Chondrocyte (in vitro differentiated cells): ENCODE data around the gene ANKRD24. TPM values are rescaled to one million over a fixed set of nuclear protein-coding genes. Genes with fewer than 3 reads are reported as not detected.

ENCODE experiments used
- DNase-seq: peaks from one replicate; pipeline ENCODE4 v3.0.0; 2021; ENCODE audit warnings: mixed read lengths, low spot score
- H3K27ac Mint-ChIP-seq: one replicate; pipeline ENCODE4 v1.8.0; 2021; ENCODE audit warnings: mild to moderate bottlenecking, moderate library complexity, mixed read lengths; ENCODE audit not compliant: unreplicated experiment
- H3K27me3 Mint-ChIP-seq: 2 replicates; pipeline ENCODE4 v1.8.0; 2021; ENCODE audit warnings: low read depth, mixed read lengths
- H3K36me3 Mint-ChIP-seq: 2 replicates; pipeline ENCODE4 v1.8.0; 2021; ENCODE audit warnings: low read depth, mixed read lengths
- H3K4me1 Mint-ChIP-seq: 2 replicates; pipeline ENCODE4 v1.8.0; 2021; ENCODE audit warnings: low read depth, mild to moderate bottlenecking, mixed read lengths
- H3K4me3 Mint-ChIP-seq: one replicate; pipeline ENCODE4 v1.8.0; 2021; ENCODE audit warnings: mild to moderate bottlenecking, moderate library complexity, mixed read lengths; ENCODE audit not compliant: unreplicated experiment
- H3K9me3 Mint-ChIP-seq: 2 replicates; pipeline ENCODE4 v1.8.0; 2021; ENCODE audit warnings: low read depth, mixed read lengths
- CTCF ChIP-seq: fragments of 200-600 bp; sonication (generic); IDR thresholded peaks from 2 replicates; pipeline ENCODE4 v1.5.0; 2021; ENCODE audit warnings: antibody characterized with exemption, mild to moderate bottlenecking, moderate library complexity
- total RNA-seq: library from RNA; stranded (reverse); gene quantifications from 3 replicates; pipeline ENCODE4 v1.2.1, GENCODE V29; 2021

The ANKRD24 gene
- total RNA-seq, 1 donor from 2014 or later: 0.47 TPM

DNA sequence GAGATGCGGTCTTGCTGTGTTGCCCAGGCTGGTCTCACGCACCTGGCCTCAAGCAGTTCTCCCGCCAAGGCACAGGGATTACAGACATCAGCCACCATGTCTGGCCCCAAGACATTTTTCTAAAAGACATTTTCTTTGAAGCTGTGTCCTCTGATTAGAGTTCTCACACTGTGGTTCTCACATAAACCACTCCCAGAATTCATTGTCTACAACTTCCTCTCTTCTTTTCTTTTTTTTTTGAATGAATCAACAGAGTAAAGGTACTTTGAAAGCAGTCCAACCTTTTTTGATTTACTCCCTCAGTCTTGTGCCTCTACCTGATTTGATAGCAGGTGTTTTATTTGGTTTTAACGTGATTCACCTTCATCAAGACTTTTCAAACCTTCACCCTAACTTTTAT lies 82.3 kb downstream of the ANKRD24 start:
- peaks cover 18% of the 10 kb centered on the region for H3K36me3 Mint-ChIP-seq
- no peak overlapping the region for H3K27ac Mint-ChIP-seq
- H3K4me1 Mint-ChIP-seq: no peaks in the 10 kb centered on the region
- no peaks in the 10 kb centered on the region for H3K9me3 Mint-ChIP-seq
- H3K27me3 Mint-ChIP-seq: no peaks in the 10 kb centered on the region
- DNase-seq: no peak
- no peak overlapping the region for H3K4me3 Mint-ChIP-seq
- TF ChIP-seq CTCF: no peak

GRCh38 chr19:4266253-4267000 lies 83.9 kb downstream of the ANKRD24 start:
- no peak for TF ChIP-seq CTCF
- Mint-ChIP-seq H3K27me3 (no peaks in the 10 kb centered on the region), H3K4me3 (no peak overlapping the region), H3K9me3 (no peaks in the 10 kb centered on the region), H3K36me3 (peaks cover 15% of the 10 kb centered on the region), H3K4me1 (no peaks in the 10 kb centered on the region), H3K27ac (no peak overlapping the region)
- no peak for DNase-seq

- no peaks in the 10 kb centered on the region for H3K4me1 Mint-ChIP-seq
- TF ChIP-seq CTCF: peak; percentile 83
- no peaks in the 10 kb centered on the region for H3K9me3 Mint-ChIP-seq
- DNase-seq: no peak
- H3K27ac Mint-ChIP-seq: peak overlapping the region; percentile 39
- no peak overlapping the region for H3K4me3 Mint-ChIP-seq
- H3K36me3 Mint-ChIP-seq: peaks cover 18% of the 10 kb centered on the region
- no peaks in the 10 kb centered on the region for H3K27me3 Mint-ChIP-seq
Measured at GRCh38 chr19:4267101-4267900, 84.8 kb downstream of the ANKRD24 start.

DNA sequence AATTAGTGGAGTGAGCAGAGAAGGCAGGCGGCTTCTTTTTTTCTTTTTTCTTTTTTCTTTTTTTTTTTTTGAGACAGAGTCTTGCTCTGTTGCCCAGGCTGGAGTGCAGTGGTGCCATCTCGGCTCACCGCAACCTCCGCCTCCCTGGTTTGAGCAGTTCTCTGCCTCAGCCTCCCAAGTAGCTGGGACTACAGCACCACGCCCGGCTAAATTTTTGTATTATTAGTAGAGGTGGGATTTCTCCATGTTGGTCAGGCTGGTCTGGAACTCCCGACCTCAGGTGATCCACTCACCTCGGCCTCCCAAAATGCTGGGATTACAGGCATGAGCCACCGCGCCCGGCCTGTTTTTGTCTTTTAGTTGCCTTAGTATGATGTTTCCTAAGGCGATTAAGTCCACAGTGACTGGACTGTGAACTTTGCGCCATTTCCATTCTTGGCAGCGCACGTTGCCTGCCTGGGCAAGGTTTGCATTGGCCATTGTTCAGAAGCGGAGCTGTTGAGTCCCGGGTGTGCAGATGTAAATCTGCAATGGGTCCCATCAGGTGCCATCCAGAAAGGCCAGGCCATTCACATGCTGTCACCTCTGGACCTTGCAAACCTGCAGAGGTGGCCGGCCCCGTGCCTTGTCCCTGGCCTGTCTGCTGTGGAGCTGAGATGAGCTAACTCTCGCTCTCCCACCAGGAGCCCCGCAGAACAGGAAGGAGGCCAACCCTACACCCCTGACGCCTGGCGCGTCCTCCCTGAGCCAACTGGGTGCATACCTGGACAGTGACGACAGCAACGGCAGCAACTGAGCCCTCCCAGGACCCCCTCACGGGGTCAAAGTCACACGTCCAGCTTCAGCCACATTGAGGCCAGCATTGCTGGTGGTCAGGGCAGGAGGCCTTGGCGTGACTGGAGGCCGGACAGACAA lies 85.7 kb downstream of the ANKRD24 start:
- DNase-seq: no peak
- Mint-ChIP-seq H3K27me3 (no peaks in the 10 kb centered on the region), H3K4me3 (no peak overlapping the region), H3K4me1 (no peaks in the 10 kb centered on the region), H3K9me3 (no peaks in the 10 kb centered on the region), H3K27ac (no peak overlapping the region), H3K36me3 (peaks cover 18% of the 10 kb centered on the region)
- TF ChIP-seq CTCF: peak; percentile 0
